ENCODE data around the gene OR2T10.
"Not testable (repeated sequence)": the region's sequence is repeated elsewhere in the genome, so short reads cannot be mapped to it uniquely, and the experiment has no call there.

Gene OR2T10

GRCh38 chr1:248597589-248597988, at the start of gene OR2T10:
OR2T10 (minus strand) TSS chr1:248597700; CDS start chr1:248593768, 3,932 bp downstream.
- no peak for FAIRE-seq

GRCh38 chr1:248645178-248645577, 47.7 kb upstream of the OR2T10 start, which contains the start of gene OR2T35:
OR2T35 (minus strand) TSS chr1:248645278; CDS start chr1:248639258, 6,020 bp downstream.
- FAIRE-seq, result not testable (repeated sequence)

GRCh38 chr1:248642971-248643651, 45.6 kb upstream of the OR2T10 start:
- not testable (repeated sequence) for FAIRE-seq

GRCh38 chr1:248641583-248641982, 44.1 kb upstream of the OR2T10 start:
- FAIRE-seq, result not testable (repeated sequence)

- not testable (repeated sequence) for FAIRE-seq
Observed at GRCh38 chr1:248640906-248641305, 43.4 kb upstream of the OR2T10 start.

- not testable (repeated sequence) for FAIRE-seq
Observed at GRCh38 chr1:248639652-248640051, 42.2 kb upstream of the OR2T10 start.

GRCh38 chr1:248636612-248637011, 39.1 kb upstream of the OR2T10 start:
- not testable (repeated sequence) for FAIRE-seq

- FAIRE-seq, result not testable (repeated sequence)
Observed at GRCh38 chr1:248634991-248635390, 37.5 kb upstream of the OR2T10 start, which contains the start of gene OR2T11. OR2T11 (minus strand) TSS chr1:248635091; CDS start chr1:248627128, 7,963 bp downstream.

GRCh38 chr1:248631354-248632008, 34.0 kb upstream of the OR2T10 start:
- FAIRE-seq, result no peak

- FAIRE-seq, result no peak
Observed at GRCh38 chr1:248630551-248630950, 33.1 kb upstream of the OR2T10 start.

GRCh38 chr1:248627971-248628844, 30.7 kb upstream of the OR2T10 start:
- no peak for FAIRE-seq

GRCh38 chr1:248625971-248626370, 28.5 kb upstream of the OR2T10 start:
- FAIRE-seq, result no peak

GRCh38 chr1:248625166-248625565, 27.7 kb upstream of the OR2T10 start:
- FAIRE-seq, result no peak

GRCh38 chr1:248622570-248623001, 25.1 kb upstream of the OR2T10 start:
- peak; percentile 96 for FAIRE-seq

GRCh38 chr1:248621770-248622169, 24.3 kb upstream of the OR2T10 start:
- FAIRE-seq, result no peak

- peak; percentile 91 for FAIRE-seq
Observed at GRCh38 chr1:248618878-248619277, 21.4 kb upstream of the OR2T10 start.

GRCh38 chr1:248618119-248618518, 20.6 kb upstream of the OR2T10 start:
- no peak for FAIRE-seq

- FAIRE-seq, result no peak
Observed at GRCh38 chr1:248613742-248614141, 16.2 kb upstream of the OR2T10 start.

- FAIRE-seq, result no peak
Observed at GRCh38 chr1:248611883-248612414, 14.4 kb upstream of the OR2T10 start.

GRCh38 chr1:248610301-248610700, 12.8 kb upstream of the OR2T10 start:
- no peak for FAIRE-seq

- no peak for FAIRE-seq
Observed at GRCh38 chr1:248599396-248599795, 1.9 kb upstream of the OR2T10 start.

- FAIRE-seq, result no peak
Observed at GRCh38 chr1:248596615-248597014, 885 bp downstream of the OR2T10 start.

- no peak for FAIRE-seq
Observed at GRCh38 chr1:248593226-248593625, 4.3 kb downstream of the OR2T10 start.
